HCT116 (cell line): ENCODE data around the gene CACNG5. TPM values are rescaled to one million over a fixed set of nuclear protein-coding genes. Genes with fewer than 3 reads are reported as not detected.

ENCODE experiments used
- ATAC-seq: fragments of 200-7000 bp; cut with Tn5 transposase; 2 replicates; pipeline ENCODE4 v1.9.1; 2020; ENCODE audit warnings: mild to moderate bottlenecking, moderate library complexity
- BruUV-seq: library from RNA; stranded (reverse); fragments of 400-500 nt; replicated peaks from 2 replicates; lab custom pipeline; 2021; lab: Mats Ljungman, UMichigan
- CTCF ChIA-PET: fragments of 300-600 bp; sonication (Branson Sonifier 250); formaldehyde crosslinking; loops from one replicate; lab custom pipeline; 2021; ENCODE audit warnings: antibody characterized with exemption; lab: Charles Lee
- POLR2A ChIA-PET: fragments of 300-600, 350-600 bp; sonication (Branson Sonifier 250); formaldehyde crosslinking; loops from one replicate; lab custom pipeline; 2021; ENCODE audit warnings: antibody characterized with exemption; lab: Charles Lee
- RAD21 ChIA-PET, 2 experiments: fragments of 300-600 bp; sonication (Branson Sonifier 250); formaldehyde crosslinking; loops; one replicate each; lab custom pipeline; 2023; ENCODE audit warnings: low total read pairs in 2 of 2; ENCODE audit not compliant: uncharacterized antibody in 2 of 2, unreplicated experiment in 2 of 2, low non-redundant PET in 1 of 2; lab: Charles Lee
- DNase-seq: peaks from one replicate; pipeline ENCODE4 v3.0.0-alpha.2; 2010; ENCODE audit warnings: low read depth, low spot score
- H2AFZ ChIP-seq: fragments of 200-600 bp; shearing (Covaris generic), sonication (generic); 2 replicates; pipeline ENCODE4 v1.6.1; 2017; ENCODE audit warnings: low read depth, mixed run types, mixed read lengths, antibody characterized with exemption, low read length; ENCODE audit not compliant: poor library complexity, severe bottlenecking
- H3K27ac ChIP-seq: 2 replicates; pipeline ENCODE4 v1.5.1; 2012; ENCODE audit warnings: low read depth, low read length
- H3K27me3 ChIP-seq: fragments of 200-600 bp; sonication (generic); 2 replicates; pipeline ENCODE4 v1.6.1; 2016; ENCODE audit warnings: mixed run types, low read length, mixed read lengths; ENCODE audit not compliant: insufficient read depth
- H3K36me3 ChIP-seq, 2 experiments: fragments of 200-500 bp in 1 of 2; fragments of 200-600 bp in 1 of 2; sonication (Bioruptor generic) in 1 of 2; sonication (generic) in 1 of 2; 2 replicates each; pipeline versions ENCODE4 v1.5.1 to v1.6.1; 2014 to 2016; ENCODE audit warnings: low read length in 2 of 2, inconsistent platforms in 1 of 2, mixed read lengths in 1 of 2, mixed run types in 1 of 2; ENCODE audit not compliant: insufficient read depth in 2 of 2, control insufficient read depth in 1 of 2
- H3K4me1 ChIP-seq, 2 experiments: fragments of 200-600 bp in 1 of 2; sonication (generic) in 1 of 2; 2 replicates each; pipeline versions ENCODE4 v1.5.1 to v1.6.1; 2012 to 2017; ENCODE audit warnings: low read length in 2 of 2, inconsistent platforms in 1 of 2, mild to moderate bottlenecking in 1 of 2, mixed read lengths in 1 of 2, mixed run types in 1 of 2, moderate library complexity in 1 of 2; ENCODE audit not compliant: insufficient read depth in 2 of 2, control insufficient read depth in 1 of 2
- H3K4me2 ChIP-seq: fragments of 200-600 bp; sonication (generic); 2 replicates; pipeline ENCODE4 v1.6.1; 2017; ENCODE audit warnings: mixed run types, low read length, mixed read lengths
- H3K4me3 ChIP-seq, 2 experiments: fragments of 200-600 bp in 1 of 2; sonication (generic) in 1 of 2; replicated peaks in 1 of 2; 2 replicates each; pipeline ENCODE4 v1.5.1; 2011 to 2016; ENCODE audit warnings: low read length in 2 of 2, control low read depth in 1 of 2, low read depth in 1 of 2, mild to moderate bottlenecking in 1 of 2, mixed read lengths in 1 of 2, mixed run types in 1 of 2
- H3K79me2 ChIP-seq: fragments of 200-600 bp; sonication (generic); 2 replicates; pipeline ENCODE4 v1.6.1; 2017; ENCODE audit warnings: mild to moderate bottlenecking, mixed run types, low read length, moderate library complexity, mixed read lengths; ENCODE audit not compliant: insufficient read depth
- H3K9ac ChIP-seq: fragments of 200-600 bp; sonication (generic); 2 replicates; pipeline ENCODE4 v1.6.1; 2016; ENCODE audit warnings: low read length, mixed read lengths
- H3K9me2 ChIP-seq: fragments of 200-600 bp; sonication (generic), shearing (Covaris generic); 2 replicates; pipeline ENCODE4 v1.6.1; 2017; ENCODE audit warnings: mixed run types, mild to moderate bottlenecking, moderate library complexity; ENCODE audit not compliant: insufficient read depth
- H3K9me3 ChIP-seq, 2 experiments: fragments of 200-500 bp in 1 of 2; fragments of 200-600 bp in 1 of 2; sonication (Bioruptor generic) in 1 of 2; sonication (generic) in 1 of 2; 2 replicates each; pipeline ENCODE4 v1.6.1; 2014 to 2017; ENCODE audit warnings: low read length in 2 of 2, mixed read lengths in 2 of 2, inconsistent platforms in 1 of 2, low read depth in 1 of 2, mild to moderate bottlenecking in 1 of 2, mixed run types in 1 of 2, moderate library complexity in 1 of 2; ENCODE audit not compliant: control insufficient read depth in 1 of 2, insufficient read depth in 1 of 2
- H4K20me1 ChIP-seq: fragments of 200-600 bp; sonication (generic), shearing (Covaris generic); 2 replicates; pipeline ENCODE4 v1.6.1; 2017; ENCODE audit warnings: mixed run types, mild to moderate bottlenecking, moderate library complexity; ENCODE audit not compliant: insufficient read depth
- ATF3 ChIP-seq: IDR thresholded peaks from 2 replicates; pipeline ENCODE4 v1.6.1; 2012
- CBX3 ChIP-seq: IDR thresholded peaks from 2 replicates; pipeline ENCODE4 v1.6.1; 2012; ENCODE audit warnings: low read depth
- CEBPB ChIP-seq: IDR thresholded peaks from 2 replicates; pipeline ENCODE4 v1.6.1; 2012; ENCODE audit warnings: low read depth
- CTCF ChIP-seq, 3 experiments: fragments of 200-600 bp in 1 of 3; sonication (generic) in 1 of 3; IDR thresholded peaks in 2 of 3; conservative IDR thresholded peaks in 1 of 3; 2 replicates each; pipeline ENCODE4 v1.5.1; 2012 to 2017; ENCODE audit warnings: low read depth in 2 of 3, low read length in 2 of 3, antibody characterized with exemption in 1 of 3, borderline replicate concordance in 1 of 3, control low read depth in 1 of 3, mild to moderate bottlenecking in 1 of 3, mixed read lengths in 1 of 3, mixed run types in 1 of 3, moderate library complexity in 1 of 3; ENCODE audit not compliant: insufficient read depth in 1 of 3
- EGR1 ChIP-seq: IDR thresholded peaks from 2 replicates; pipeline ENCODE4 v1.6.1; 2012; ENCODE audit warnings: low read depth
- ELF1 ChIP-seq: IDR thresholded peaks from 2 replicates; pipeline ENCODE4 v1.6.1; 2012; ENCODE audit warnings: low read depth, borderline replicate concordance
- EZH2 ChIP-seq: fragments of 200-600 bp; sonication (generic); IDR thresholded peaks from 2 replicates; pipeline ENCODE4 v1.6.1; 2017; ENCODE audit warnings: antibody characterized with exemption, mixed run types
- EZH2phosphoT487 ChIP-seq: fragments of 200-600 bp; IDR thresholded peaks from 2 replicates; pipeline ENCODE4 v1.6.1; 2018; ENCODE audit warnings: antibody characterized with exemption, borderline replicate concordance
- FOSL1 ChIP-seq: IDR thresholded peaks from 2 replicates; pipeline ENCODE4 v1.6.1; 2012; ENCODE audit warnings: low read depth
- MAX ChIP-seq: IDR thresholded peaks from 2 replicates; pipeline ENCODE4 v1.6.1; 2012
- POLR2AphosphoS5 ChIP-seq: IDR thresholded peaks from 2 replicates; pipeline ENCODE4 v1.6.1; 2011; ENCODE audit warnings: mild to moderate bottlenecking, low read depth, low read length, moderate library complexity
- RAD21 ChIP-seq: IDR thresholded peaks from 2 replicates; pipeline ENCODE4 v1.6.1; 2012; ENCODE audit warnings: low read depth, mild to moderate bottlenecking
- REST ChIP-seq: IDR thresholded peaks from 2 replicates; pipeline ENCODE4 v1.6.1; 2012; ENCODE audit warnings: low read depth
- SIN3A ChIP-seq: IDR thresholded peaks from 2 replicates; pipeline ENCODE4 v1.6.1; 2012; ENCODE audit warnings: low read depth
- SP1 ChIP-seq: IDR thresholded peaks from 2 replicates; pipeline ENCODE4 v1.6.1; 2012; ENCODE audit warnings: low read depth
- TCF7L2 ChIP-seq: IDR thresholded peaks from 2 replicates; pipeline ENCODE4 v1.7.0; 2011; ENCODE audit warnings: borderline replicate concordance, inconsistent platforms; ENCODE audit not compliant: insufficient read depth, insufficient read length; ENCODE audit errors: extremely low read depth
- YY1 ChIP-seq: IDR thresholded peaks from 2 replicates; pipeline ENCODE4 v1.6.1; 2011; ENCODE audit warnings: low read length, low read depth, moderate library complexity, mild to moderate bottlenecking; ENCODE audit not compliant: insufficient replicate concordance; ENCODE audit errors: extremely low read depth
- ZBTB33 ChIP-seq: IDR thresholded peaks from 2 replicates; pipeline ENCODE4 v1.6.1; 2011; ENCODE audit warnings: mild to moderate bottlenecking, low read length, moderate library complexity; ENCODE audit not compliant: insufficient replicate concordance; ENCODE audit errors: extremely low read depth
- ZFX ChIP-seq: fragments of 450-650 bp; IDR thresholded peaks from 2 replicates; pipeline ENCODE4 v1.6.1; 2017
- ZNF274 ChIP-seq: fragments of 200-500 bp; sonication (Bioruptor generic); IDR thresholded peaks from 2 replicates; pipeline ENCODE4 v1.6.1; 2014; ENCODE audit warnings: mild to moderate bottlenecking, low read depth, low read length, inconsistent platforms
- intact Hi-C: fragments of 100-400 bp; cut with micrococcal nuclease; formaldehyde crosslinking; loops from 2 replicates; pipeline ENCODE4 v1.10.0; 2022
- total RNA-seq: library from RNA; stranded (reverse); gene quantifications from one replicate; pipeline ENCODE4 v1.2.1, GENCODE V29; 2021; ENCODE audit not compliant: unreplicated experiment

CACNG5 gene
- total RNA-seq, 1 experiment from 2014 or later: not detected

- TF ChIP-seq FOSL1: no peak
- no peak for TF ChIP-seq YY1
- no peak for TF ChIP-seq MAX
- TF ChIP-seq ZNF274: no peak
- no peak for TF ChIP-seq CTCF (IDR thresholded peaks at IDR 0.05 in 2 of 3, conservative IDR thresholded peaks at IDR 0.05 in 1 of 3; ENCODE audit: borderline replicate concordance in 1 of 3, insufficient read depth in 1 of 3, low read depth in 2 of 3, low read length in 2 of 3)
- no peak for TF ChIP-seq RAD21
- TF ChIP-seq CBX3: no peak
- TF ChIP-seq POLR2AphosphoS5: no peak
- TF ChIP-seq CEBPB: no peak
- no peak for TF ChIP-seq SIN3A
- TF ChIP-seq TCF7L2: no peak
- no peak for TF ChIP-seq ATF3
- TF ChIP-seq EZH2phosphoT487: no peak
- no peak for TF ChIP-seq ZFX
- no peak for TF ChIP-seq EGR1
- TF ChIP-seq EZH2: no peak
- no peak for TF ChIP-seq REST
- TF ChIP-seq ZBTB33: no peak
- TF ChIP-seq SP1: no peak
- TF ChIP-seq ELF1: no peak
- Histone ChIP-seq H3K4me3 (no peak overlapping the region), H3K27me3 (no peaks in the 10 kb centered on the region), H3K4me1 (peaks cover 4 to 11% of the 10 kb centered on the region in 2 experiments; a peak in 3 of 4 replicates), H3K9ac (no peak overlapping the region), H3K9me3 (no peaks in the 10 kb centered on the region), H3K27ac (no peak overlapping the region), H3K4me2 (no peak overlapping the region), H3K36me3 (no peaks in the 10 kb centered on the region), H3K79me2 (no peaks in the 10 kb centered on the region), H4K20me1 (no peaks in the 10 kb centered on the region), H3K9me2 (no peaks in the 10 kb centered on the region), H2AFZ (no peak overlapping the region)
- CTCF ChIA-PET: no interaction called here
- ATAC-seq (no peak), DNase-seq (no peak)
- intact Hi-C loops: no loop called here
- BruUV-seq: no TSS peak
- RAD21 ChIA-PET: no interaction called here
- POLR2A ChIA-PET: no interaction called here
These were observed 94.0 kb downstream of the CACNG5 start for GRCh38 chr17:66928949-66929348.
